ACC112 (cell line): Measurements from ENCODE around the gene ECPAS.
A peak's percentile ranks its signal among the peaks of the same experiment; 100 is the strongest.
"Not testable (repeated sequence)": the region's sequence is repeated elsewhere in the genome, so short reads cannot be mapped to it uniquely, and the experiment has no call there.

Source experiments
- H2AFZ ChIP-seq: fragments of 200-600 bp; sonication (generic); one replicate; pipeline ENCODE4 v1.6.0; 2017; ENCODE audit warnings: antibody characterized with exemption, low read length; ENCODE audit not compliant: unreplicated experiment
- H3K27ac ChIP-seq: fragments of 200-600 bp; sonication (generic); 2 replicates; pipeline ENCODE4 v1.5.1; 2014; ENCODE audit warnings: low read depth, mild to moderate bottlenecking, antibody characterized with exemption, low read length, moderate library complexity
- H3K27me3 ChIP-seq: fragments of 200-600 bp; sonication (generic); 2 replicates; pipeline ENCODE4 v1.6.1; 2014; ENCODE audit warnings: mild to moderate bottlenecking, antibody characterized with exemption, low read length, moderate library complexity, mixed read lengths; ENCODE audit not compliant: insufficient read depth
- H3K36me3 ChIP-seq: fragments of 200-600 bp; sonication (generic); 2 replicates; pipeline ENCODE4 v1.6.1; 2016; ENCODE audit warnings: mild to moderate bottlenecking, antibody characterized with exemption, low read length, moderate library complexity, mixed read lengths; ENCODE audit not compliant: insufficient read depth
- H3K4me1 ChIP-seq: fragments of 200-600 bp; sonication (generic); one replicate; pipeline ENCODE4 v1.6.1; 2016; ENCODE audit warnings: low read length, mixed read lengths; ENCODE audit not compliant: insufficient read depth, unreplicated experiment, control insufficient read depth
- H3K4me3 ChIP-seq: fragments of 200-600 bp; sonication (generic); 2 replicates; pipeline ENCODE4 v1.5.1; 2014; ENCODE audit warnings: mild to moderate bottlenecking, low read depth, low read length
- H3K79me2 ChIP-seq: fragments of 200-600 bp; sonication (generic); one replicate; pipeline ENCODE4 v1.6.0; 2016; ENCODE audit warnings: low read length; ENCODE audit not compliant: control insufficient read depth, unreplicated experiment, insufficient read depth

The ECPAS gene

DNA sequence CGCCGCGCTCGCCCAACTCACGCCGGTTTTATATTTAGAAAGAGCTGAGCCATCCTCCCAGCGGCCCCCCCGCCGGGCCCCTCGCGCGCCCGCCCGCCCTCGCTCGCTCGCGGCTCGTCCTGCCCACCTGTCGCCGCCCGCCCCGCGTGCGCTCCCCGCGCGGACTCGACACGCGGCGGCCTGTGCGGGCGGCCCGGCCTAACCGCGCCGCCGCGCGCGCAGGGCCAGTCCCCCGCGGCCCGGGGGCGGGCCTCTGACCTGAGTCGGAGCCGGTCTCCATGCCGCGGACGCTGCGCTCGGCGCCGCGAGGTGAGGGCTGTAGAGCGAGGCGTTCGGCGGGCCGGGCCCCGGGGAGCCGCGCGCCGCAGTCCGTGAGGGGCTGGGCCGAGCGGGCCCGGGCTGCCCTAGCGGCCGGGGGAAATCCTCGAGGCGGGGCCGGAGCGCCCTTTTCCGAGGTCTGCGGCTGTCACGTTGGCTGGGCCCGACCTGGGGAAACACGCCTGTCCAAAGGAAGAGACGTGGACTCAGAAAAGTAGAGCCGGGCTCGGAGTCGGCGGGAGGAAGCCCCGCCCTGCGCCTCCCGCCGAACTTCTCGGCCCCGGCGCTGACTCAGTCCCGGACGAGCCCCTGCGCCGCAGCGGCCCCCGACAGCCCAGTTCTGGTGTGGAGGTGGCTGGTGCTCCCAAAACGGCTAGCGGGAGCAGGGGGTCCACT, at the start of gene ECPAS:
Gene ECPAS, minus strand, starts transcription at position 526 of the 714 bp plus-strand sequence. CDS start 11,465 bp downstream, outside the sequence.
- Histone ChIP-seq H2AFZ (peak within 1 kb of the TSS; percentile 98), H3K4me1 (peaks cover 15% of the 10 kb centered on the region), H3K79me2 (peaks cover 41% of the 10 kb centered on the region), H3K27ac (peak within 1 kb of the TSS; percentile 88), H3K4me3 (peak within 1 kb of the TSS; percentile 94), H3K27me3 (no peaks in the 10 kb centered on the region), H3K36me3 (no peaks in the 10 kb centered on the region)

GRCh38 chr9:111533099-111533790, 49.1 kb upstream of the ECPAS start:
- Histone ChIP-seq H3K36me3 (peaks cover 5% of the 10 kb centered on the region; the same call in 1 of the 2 replicates), H3K27ac (no peak overlapping the region), H3K79me2 (no peaks in the 10 kb centered on the region), H3K27me3 (no peaks in the 10 kb centered on the region), H2AFZ (no peak overlapping the region), H3K4me3 (no peak overlapping the region), H3K4me1 (no peaks in the 10 kb centered on the region)

DNA sequence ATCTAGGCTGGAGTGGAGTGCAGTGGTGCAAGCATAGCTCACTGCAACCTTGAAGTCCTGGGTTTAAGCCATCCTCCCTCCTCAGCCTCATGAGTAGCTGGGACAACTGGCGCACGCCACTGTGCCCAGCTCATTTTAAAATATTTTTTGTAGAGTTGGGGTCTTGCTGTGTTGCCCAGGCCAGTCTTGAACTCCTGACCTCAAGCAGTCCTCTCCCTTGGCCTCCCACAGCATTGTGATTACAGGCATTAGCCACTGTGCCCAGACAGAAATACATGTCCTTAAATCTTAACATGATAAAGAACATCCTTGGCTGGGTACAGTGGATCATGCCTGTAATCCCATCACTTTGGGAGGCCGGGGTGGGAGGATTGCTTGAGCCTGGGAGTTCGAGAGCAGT, 47.5 kb upstream of the ECPAS start:
- H3K4me1 ChIP-seq: no peaks in the 10 kb centered on the region
- H3K4me3 ChIP-seq: no peak overlapping the region
- H3K79me2 ChIP-seq: no peaks in the 10 kb centered on the region
- H3K27me3 ChIP-seq: no peaks in the 10 kb centered on the region; the same call in 1 of the 2 replicates
- no peak overlapping the region for H3K27ac ChIP-seq
- peaks cover 5% of the 10 kb centered on the region; the same call in 1 of the 2 replicates for H3K36me3 ChIP-seq
- no peak overlapping the region for H2AFZ ChIP-seq

- H3K27me3 ChIP-seq: peaks cover 16% of the 10 kb centered on the region
- H2AFZ ChIP-seq: no peak overlapping the region
- H3K4me1 ChIP-seq: no peaks in the 10 kb centered on the region
- H3K4me3 ChIP-seq: no peak overlapping the region
- no peaks in the 10 kb centered on the region for H3K79me2 ChIP-seq
- H3K36me3 ChIP-seq: no peaks in the 10 kb centered on the region
- no peak overlapping the region for H3K27ac ChIP-seq
Measured at GRCh38 chr9:111529787-111530186, 45.6 kb upstream of the ECPAS start.

- H3K4me3 ChIP-seq: no peak overlapping the region
- H3K79me2 ChIP-seq: no peaks in the 10 kb centered on the region
- no peak overlapping the region for H2AFZ ChIP-seq
- H3K4me1 ChIP-seq: no peaks in the 10 kb centered on the region
- no peak overlapping the region for H3K27ac ChIP-seq
- H3K36me3 ChIP-seq: no peaks in the 10 kb centered on the region
- peaks cover 22% of the 10 kb centered on the region for H3K27me3 ChIP-seq
Measured at GRCh38 chr9:111527347-111527746, 43.2 kb upstream of the ECPAS start.

DNA sequence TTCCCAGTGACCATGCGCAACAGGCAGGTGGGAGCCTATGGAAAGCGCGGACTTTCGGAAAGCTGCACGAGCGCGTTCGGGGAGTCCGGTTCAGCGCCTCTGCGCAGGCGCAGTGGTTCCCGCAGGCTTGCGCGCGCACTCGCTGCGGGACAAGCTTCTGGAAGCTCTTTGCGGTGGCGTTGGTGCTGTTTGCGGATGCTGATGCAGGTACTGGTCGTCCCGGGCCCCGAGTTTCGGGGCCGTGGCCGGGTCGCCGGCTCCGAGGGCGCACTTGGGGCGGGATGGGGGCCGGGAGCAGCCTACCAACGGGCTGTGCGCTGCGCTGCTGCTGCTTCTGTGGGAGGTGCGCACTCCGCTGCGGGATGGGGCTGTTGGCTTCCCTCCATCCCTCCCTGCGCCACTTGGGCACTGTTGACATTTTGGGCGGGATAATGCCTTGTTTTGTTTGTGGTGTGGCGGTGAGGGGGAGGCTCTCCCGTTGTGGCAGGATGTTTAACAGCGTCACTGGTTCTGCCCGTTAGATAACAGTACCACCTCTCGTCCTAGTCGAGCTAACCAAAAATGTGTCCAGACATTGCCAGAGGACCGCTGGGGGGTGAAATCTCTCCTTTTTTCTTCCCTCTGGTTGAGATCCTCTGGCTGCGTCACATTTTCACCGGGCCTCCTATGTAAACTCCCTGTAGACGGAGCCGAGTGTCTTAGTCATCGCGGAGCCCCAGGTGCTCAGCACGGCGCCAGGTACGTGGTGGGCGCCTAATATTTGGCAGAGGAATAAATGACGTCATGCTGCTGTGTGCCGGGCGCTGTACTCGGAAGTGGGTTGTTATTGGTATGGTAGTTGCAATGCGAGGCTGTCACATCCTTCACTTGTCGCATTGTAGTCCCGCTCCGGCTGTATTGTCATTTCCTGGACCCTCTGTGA, 41.1 kb upstream of the ECPAS start, which contains the start of gene ZNF483:
Gene ZNF483, plus strand, starts transcription at position 124 of the 922 bp plus-strand sequence. CDS start 2,217 bp downstream, outside the sequence.
- peak within 1 kb of the TSS; percentile 84 for H2AFZ ChIP-seq
- H3K27ac ChIP-seq: no peak within 1 kb of the TSS
- H3K27me3 ChIP-seq: peaks cover 30% of the 10 kb centered on the region
- H3K4me3 ChIP-seq: peak within 1 kb of the TSS; percentile 81
- H3K36me3 ChIP-seq: no peaks in the 10 kb centered on the region
- no peaks in the 10 kb centered on the region for H3K79me2 ChIP-seq
- H3K4me1 ChIP-seq: no peaks in the 10 kb centered on the region

- Histone ChIP-seq H3K27ac (no peak overlapping the region), H3K36me3 (no peaks in the 10 kb centered on the region), H3K4me1 (no peaks in the 10 kb centered on the region), H3K4me3 (peak overlapping the region; percentile 81), H2AFZ (no peak overlapping the region), H3K79me2 (no peaks in the 10 kb centered on the region), H3K27me3 (peaks cover 30% of the 10 kb centered on the region)
Measured at GRCh38 chr9:111524731-111525055, 40.5 kb upstream of the ECPAS start.

DNA sequence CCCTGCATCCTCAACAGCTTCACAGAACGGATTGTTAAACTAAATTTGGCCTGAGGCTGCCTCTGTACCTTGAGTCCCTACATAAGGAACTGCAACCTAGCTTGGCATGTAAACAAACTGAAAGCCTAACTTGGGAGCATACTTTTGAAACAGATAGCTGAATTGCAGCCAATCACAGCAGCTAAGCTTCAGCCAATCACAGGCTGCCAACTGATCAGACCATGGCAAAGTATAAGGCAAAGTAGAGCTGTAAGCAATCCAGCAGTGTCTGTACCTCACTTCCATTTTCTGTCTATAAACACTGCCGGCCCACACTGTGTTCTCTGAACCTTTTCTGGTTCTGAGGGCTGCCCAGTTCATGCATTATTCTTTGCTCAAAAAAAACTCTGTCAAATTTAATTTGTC, 31.9 kb upstream of the ECPAS start:
- H3K27ac ChIP-seq: no peak overlapping the region
- H2AFZ ChIP-seq: no peak overlapping the region
- no peaks in the 10 kb centered on the region for H3K79me2 ChIP-seq
- peaks cover 12% of the 10 kb centered on the region; the same call in 1 of the 2 replicates for H3K27me3 ChIP-seq
- H3K36me3 ChIP-seq: no peaks in the 10 kb centered on the region
- no peaks in the 10 kb centered on the region for H3K4me1 ChIP-seq
- H3K4me3 ChIP-seq: no peak overlapping the region

- Histone ChIP-seq H3K27me3 (0 out of 2 replicates have a peak, but pooled peaks cover 8% of the 10 kb centered on the region), H2AFZ (no peak overlapping the region), H3K36me3 (no peaks in the 10 kb centered on the region), H3K79me2 (no peaks in the 10 kb centered on the region), H3K4me1 (no peaks in the 10 kb centered on the region), H3K27ac (no peak overlapping the region), H3K4me3 (no peak overlapping the region)
Measured at GRCh38 chr9:111514967-111515366, 30.8 kb upstream of the ECPAS start.

DNA sequence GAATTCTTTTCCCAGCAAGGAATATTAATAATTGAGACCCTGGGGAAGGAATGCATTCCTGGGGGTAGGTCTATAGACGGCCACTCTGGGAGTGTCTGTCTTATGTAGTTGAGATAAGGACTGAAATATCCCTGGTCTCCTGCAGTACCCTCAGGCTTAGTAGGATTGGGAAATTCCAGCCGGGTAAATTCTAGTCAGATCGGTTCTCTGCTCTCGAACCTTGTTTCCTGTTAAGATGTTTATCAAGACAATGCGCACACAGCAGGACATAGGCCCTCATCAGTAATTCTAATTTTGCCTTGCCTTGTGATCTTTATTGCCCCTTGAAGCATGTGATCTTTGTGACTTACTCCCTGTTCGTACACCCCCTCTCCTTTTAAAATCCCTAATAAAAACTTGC, 27.4 kb upstream of the ECPAS start:
- H3K36me3 ChIP-seq, H3K4me1 ChIP-seq, H3K4me3 ChIP-seq, H2AFZ ChIP-seq, H3K79me2 ChIP-seq, H3K27me3 ChIP-seq, H3K27ac ChIP-seq: not testable (repeated sequence)
